GM19438 (cell line): ENCODE results near the gene SPDYE16.
"Not testable (repeated sequence)": the region's sequence is repeated elsewhere in the genome, so short reads cannot be mapped to it uniquely, and the experiment has no call there.

Source experiments
- ATAC-seq: cut with Tn5 transposase; IDR thresholded peaks from one replicate; pipeline ENCODE4 v1.9.1; 2021; ENCODE audit warnings: low read depth; ENCODE audit not compliant: unreplicated experiment

Gene SPDYE16

DNA sequence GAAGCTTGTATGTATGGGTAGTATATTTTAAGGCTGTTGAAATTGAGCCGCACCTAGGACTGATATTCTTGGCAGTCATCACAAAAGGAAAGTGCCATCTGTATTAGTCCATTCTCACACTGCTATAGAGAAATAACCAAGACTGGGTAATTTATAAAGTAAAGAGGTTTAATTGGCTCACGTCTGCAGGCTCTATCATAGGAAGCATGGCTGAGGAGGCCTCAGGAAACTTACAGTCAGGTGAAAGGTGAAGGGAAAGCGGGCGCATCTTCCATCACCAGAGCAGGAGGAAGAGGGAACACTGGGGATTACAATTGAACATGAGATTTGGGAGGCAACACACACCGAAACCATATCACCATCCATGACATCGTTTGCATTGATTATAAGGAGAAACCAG, 8.9 kb upstream of the SPDYE16 start:
- ATAC-seq = not testable (repeated sequence)

DNA sequence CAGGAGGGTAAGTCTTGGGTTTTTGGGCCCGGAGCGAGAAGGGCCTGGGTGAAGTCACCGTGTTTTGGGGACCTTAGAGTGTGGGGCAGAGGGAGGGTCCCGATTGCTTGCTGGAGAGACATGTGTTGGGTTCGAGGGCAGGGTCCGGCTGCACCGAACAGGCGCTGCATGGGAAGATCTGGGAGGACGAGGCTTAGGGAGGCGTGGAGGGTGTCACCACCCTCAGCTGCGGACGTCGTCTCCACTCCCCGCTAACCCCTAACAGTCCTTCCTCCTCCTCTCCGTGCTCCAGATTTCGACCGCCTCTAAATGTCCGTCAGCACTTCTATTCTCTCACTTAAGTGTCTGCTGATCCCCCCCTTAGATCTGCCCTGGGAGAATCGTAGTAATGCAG, 6.8 kb upstream of the SPDYE16 start:
- not testable (repeated sequence) for ATAC-seq

DNA sequence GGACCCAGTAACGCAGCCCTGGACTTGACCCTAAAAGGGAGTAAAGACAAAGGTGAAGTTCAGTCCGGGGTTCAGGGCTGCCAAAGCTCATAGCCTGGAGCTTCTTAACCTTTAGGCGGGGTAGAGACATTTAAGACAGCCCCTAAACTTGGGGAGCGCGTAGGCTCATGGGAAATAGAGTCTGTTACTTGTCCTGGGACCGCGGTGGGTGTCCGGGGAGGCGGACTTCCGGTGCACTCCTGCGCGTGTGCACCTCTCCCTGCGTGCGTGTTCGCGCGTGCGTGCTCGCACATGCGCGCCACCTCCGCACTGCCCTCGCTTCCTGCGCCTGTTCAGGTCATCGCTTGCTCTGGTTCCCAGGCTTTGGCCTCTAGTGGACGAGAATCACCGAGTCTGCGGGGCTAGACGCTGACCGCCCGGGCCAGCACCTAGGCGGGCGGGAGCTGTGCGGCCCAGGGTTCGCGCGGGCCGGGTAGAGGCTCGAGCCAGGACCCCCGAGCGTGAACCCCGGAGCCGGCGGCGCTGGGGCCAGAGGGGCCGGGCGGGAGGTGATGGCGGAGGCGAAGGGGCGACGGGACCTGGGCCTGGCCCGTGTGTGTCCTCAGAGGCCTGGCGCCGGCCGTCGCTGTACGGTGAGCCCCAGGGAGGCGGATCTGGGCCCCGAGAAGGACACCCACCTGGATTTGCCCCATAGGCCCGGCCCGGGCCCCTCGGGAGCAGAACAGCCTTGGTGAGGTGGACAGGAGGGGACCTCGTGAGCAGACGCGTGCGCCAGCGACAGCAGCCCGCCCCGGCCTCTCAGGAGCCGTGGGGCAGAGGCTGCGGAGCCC, 6.1 kb upstream of the SPDYE16 start:
- peak; percentile 99 for ATAC-seq

DNA sequence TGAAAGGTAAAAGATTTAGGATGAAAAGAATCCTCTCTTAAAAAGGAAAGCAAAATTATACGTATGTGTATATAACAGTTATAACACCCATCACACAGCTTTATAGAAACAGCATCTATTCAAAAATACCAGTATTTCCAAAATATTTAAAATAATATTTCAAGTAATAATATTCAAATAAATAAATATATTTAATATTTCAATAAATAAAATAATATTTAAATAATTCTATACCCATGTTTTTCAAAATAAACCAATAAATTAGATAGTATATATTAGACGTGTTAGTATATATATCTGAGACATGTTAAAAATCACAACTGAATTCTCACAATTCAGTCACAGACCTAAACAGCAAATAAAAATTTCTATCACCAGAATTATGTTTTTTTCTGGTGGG, 11.5 kb downstream of the SPDYE16 start:
- not testable (repeated sequence) for ATAC-seq

DNA sequence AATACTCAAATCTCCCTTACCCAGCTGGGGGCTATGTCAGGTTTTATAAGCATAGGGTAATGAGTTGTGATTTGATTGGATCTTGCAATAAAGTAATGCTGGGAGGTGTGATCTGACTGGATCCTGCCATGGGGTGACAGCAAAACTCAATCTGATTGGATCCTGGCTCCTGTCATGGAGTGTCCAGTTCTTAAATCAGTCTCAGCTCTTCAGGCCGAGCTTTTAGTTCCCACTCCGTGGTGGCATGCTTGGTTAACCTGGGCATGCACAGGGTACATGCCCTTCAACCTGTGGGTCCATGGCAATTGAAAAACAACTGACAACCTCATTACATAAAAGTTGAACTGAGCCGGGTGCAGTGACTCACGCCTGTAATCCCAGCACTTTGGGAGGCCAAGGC, 16.9 kb downstream of the SPDYE16 start:
- ATAC-seq = not testable (repeated sequence)

DNA sequence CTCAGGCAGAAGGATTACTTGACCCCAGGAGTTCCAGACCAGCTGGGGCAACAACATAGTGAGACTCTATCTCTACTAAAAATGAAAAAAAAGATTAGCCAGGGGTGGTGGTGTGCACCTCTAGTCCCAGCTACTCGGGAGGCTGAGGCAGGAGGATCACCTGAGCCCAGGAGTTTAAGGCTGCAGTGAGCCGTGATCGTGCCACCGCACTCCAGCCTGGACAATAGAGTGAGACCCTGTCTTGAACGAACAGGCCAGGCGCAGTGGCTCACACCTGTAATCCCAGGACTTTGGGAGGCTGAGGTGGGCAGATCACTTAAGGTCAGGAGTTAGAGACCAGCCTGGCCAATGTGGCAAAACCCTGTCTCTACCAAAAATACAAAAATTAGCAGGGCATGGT, 26.2 kb downstream of the SPDYE16 start:
- not testable (repeated sequence) for ATAC-seq

DNA sequence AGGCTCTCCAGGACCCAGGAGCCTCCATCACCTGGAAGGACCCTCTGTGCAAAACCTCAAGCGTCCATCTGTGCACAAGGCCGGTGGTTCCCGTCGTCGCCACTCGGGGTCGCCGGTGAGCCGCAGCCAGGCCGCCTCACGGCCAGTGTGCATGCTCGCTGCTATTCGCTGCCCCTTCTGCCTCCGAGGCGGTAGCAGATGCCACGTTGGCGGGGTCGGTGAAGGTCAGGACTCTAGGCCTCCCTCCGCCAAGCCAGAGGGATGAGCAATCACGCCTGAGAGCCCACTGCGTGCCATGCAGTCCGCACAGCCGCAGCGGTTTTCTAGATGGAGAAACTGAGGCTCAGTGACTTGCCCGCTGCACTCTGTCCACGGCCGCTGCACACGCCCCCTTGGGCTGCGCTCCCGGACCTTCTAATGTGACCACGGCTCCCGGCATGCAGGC, 27.1 kb downstream of the SPDYE16 start:
- ATAC-seq = no peak

DNA sequence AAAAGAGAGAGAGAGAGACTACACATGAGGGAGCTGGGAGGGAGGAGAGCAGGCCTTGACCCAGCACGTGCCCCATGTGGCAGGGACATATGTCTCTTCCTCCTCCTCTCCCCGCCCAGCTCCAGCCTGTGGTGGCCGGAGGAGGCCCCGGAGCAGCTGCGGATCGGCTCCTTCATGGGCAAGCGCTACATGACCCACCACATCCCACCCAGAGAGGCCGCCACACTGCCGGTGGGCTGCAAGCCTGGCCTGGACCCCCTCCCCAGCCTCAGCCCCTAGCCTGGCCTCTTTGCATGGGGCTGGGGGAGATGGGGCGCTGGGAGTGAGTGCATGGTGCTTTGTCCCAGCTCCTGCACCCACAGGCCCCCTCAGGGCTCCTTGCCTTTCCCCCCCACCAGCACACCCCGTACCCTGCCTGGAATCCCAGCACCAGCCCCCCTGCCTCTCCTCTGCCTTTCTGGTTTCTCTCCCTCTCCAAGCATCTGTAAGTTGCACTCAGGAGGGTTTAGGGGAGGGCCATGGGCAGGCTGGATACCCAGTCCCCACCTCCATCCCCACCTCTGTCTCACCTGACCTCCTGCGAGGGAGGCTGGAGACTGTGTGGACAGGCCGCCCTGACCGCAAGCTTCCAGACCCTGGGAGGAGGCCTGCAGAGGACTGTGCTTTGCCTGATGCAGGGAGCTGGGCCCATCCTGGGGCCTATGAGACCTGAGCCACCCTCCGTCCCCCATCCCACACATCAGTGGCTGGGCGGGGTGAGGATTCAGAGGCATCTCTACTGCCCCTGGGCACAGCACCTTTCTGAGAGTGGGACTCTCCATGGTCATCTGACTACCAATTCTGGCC, 27.9 kb downstream of the SPDYE16 start:
- ATAC-seq = no peak

DNA sequence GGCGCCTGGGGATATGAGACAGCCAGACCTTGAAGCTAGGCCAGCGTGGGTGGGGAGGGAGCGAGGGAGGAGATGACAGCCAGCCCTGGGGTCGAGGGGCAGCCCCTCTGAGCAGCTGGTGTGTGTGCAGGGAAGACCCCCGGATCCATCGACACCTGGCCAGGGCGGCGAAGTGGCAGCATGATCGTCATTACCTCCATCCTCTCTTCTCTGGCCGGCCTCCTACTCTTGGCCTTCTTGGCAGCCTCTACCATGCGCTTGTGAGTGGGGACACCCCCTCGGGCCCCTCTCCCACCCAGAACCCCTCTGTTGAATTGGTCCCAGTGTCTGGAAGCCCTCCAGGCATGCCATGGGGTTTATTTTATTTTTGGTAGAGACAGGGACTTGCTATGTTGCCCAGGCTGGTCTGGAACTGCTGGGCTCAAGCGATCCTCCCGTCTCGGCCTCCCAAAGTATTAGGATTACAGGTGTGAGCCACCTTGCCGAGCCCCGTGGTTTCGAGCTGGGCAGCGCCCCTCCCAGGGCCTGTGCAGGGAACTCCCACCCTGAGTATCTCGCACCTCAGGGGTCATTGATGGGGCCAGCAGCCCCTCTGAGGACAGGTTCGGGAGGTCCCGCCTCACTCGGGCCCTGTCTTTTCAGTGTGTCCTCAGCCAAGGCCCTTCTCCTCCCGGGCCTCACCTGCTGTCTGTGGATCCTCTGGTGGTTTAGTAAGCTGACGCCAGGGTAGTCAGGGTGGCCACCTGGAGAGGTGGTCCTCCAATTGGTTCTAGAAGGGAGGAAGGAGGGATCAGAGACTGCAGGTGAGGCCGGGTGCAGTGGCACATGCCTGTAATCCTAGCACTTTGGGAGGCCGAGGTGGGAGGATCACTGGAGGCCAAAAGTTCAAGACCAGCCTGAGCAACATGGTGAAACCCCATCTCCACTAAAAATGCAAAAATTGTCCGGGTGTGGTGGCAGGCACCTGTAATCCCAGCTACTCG, 29.0 kb downstream of the SPDYE16 start:
- ATAC-seq = no peak

DNA sequence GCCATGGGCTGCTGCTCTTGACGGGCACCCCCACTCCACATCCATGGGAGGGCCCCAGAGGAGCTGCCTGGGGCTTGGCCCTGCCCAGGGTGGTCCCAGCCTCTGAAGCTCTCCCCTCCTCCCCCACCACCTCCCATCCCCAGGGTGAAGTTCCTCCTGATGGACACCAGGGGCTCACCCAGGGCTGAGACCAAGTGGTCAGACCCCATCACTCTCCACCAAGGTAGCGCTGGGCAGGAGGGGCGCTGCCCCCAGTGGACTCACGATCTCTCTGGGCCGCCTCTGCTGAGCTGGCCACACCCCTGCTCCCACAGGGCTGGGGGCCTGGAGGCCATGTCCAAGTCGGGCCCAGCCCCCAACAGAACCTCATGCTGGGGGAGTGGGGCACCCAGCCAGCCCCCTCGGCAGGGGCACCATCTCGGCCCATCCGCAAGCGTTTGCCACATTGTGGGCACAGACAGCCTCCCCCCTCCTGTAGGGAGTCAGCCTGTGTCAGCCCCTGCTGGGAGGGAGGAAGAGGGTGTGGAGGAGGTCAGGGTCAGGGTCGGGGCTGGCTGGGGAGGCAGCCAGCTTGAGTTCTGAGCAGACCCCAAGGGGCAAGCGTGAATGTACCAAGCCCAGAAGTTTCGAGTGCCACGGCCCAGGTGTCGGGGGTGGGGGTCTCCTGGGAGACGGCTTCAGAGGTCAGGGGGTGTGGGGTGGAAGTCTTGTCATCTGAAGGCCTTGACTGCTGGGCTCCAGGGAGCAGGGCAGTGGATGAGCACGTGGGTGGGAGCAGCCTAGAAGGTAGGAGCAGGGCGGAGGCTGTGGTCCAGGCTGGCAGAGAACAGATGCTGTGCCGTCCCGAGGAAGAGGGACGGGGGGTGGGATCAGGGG, 29.9 kb downstream of the SPDYE16 start:
- no peak for ATAC-seq

DNA sequence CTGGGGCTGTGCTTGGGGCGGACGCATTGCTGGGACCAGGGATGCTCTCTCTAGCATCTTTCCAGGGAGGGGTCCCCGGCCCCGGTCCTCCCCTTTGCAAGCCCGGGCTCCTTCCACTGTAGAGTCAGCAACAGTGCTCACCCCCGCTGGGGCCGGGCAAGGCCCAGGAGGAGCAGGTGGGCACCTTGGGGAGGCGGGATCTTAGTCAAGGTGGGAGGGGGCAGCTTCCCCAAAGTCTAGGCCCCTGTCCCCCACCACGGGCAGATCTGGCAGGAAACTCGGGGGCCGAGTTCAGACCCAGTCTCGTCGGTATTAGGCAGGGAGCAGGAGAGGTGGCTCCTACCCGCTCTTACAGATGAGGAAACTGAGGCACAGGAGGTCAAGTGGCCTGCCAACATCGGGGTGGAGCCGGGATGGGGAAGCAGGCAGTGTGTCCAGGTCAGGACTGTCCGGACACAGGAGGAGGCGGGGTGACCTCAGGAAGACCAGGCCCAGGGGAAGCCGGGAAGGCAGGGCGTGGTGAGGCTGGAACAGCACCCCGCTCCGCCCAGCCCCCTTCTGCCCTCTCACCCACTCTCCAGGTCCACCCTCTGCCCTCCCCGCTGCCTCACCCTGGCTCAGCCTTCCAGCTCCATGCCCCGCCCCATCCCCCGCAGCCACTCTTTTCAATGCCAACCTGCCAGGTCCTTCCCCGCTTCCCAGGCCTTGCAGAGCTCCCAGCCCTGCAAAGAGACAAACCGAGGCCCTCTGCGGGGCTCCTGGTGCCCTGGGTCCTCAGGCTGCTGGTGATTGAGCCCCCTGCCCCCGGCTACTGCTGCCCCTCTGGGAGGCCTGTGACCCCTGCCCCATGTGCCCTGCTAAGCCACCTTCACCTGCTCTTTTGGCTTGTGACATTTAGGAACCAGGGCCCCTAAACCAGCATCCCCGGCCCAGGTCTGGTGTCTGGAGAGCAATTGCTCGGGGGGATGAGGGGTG, 30.9 kb downstream of the SPDYE16 start:
- not testable (repeated sequence) for ATAC-seq

DNA sequence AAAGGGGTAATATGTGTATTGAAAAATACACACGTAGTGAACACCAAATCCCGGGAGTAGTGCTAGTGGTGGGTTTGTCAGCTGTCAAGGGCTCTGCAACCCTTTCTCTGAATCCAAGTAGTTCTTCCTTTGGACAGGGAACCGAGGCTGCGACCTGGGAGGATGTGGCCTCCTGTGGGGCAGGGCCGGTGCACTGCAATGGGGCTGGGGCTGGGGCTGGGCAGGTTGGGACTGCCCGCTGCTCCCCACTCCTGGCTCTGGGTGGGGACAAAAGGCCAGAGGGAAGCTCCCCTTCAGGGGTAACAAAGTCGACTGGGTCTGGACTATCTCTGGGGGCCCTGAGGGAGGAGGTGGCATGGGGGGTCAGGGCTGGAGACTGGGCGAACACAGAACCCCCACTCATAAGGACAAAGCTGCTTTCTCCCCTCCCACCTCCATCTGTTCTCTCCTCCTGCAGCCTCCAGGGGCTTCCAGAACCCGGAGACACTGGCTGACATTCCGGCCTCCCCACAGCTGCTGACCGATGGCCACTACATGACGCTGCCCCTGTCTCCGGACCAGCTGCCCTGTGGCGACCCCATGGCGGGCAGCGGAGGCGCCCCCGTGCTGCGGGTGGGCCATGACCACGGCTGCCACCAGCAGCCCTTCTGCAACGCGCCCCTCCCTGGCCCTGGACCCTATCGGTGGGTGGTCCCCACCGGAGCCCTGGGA, 31.7 kb downstream of the SPDYE16 start:
- not testable (repeated sequence) for ATAC-seq

DNA sequence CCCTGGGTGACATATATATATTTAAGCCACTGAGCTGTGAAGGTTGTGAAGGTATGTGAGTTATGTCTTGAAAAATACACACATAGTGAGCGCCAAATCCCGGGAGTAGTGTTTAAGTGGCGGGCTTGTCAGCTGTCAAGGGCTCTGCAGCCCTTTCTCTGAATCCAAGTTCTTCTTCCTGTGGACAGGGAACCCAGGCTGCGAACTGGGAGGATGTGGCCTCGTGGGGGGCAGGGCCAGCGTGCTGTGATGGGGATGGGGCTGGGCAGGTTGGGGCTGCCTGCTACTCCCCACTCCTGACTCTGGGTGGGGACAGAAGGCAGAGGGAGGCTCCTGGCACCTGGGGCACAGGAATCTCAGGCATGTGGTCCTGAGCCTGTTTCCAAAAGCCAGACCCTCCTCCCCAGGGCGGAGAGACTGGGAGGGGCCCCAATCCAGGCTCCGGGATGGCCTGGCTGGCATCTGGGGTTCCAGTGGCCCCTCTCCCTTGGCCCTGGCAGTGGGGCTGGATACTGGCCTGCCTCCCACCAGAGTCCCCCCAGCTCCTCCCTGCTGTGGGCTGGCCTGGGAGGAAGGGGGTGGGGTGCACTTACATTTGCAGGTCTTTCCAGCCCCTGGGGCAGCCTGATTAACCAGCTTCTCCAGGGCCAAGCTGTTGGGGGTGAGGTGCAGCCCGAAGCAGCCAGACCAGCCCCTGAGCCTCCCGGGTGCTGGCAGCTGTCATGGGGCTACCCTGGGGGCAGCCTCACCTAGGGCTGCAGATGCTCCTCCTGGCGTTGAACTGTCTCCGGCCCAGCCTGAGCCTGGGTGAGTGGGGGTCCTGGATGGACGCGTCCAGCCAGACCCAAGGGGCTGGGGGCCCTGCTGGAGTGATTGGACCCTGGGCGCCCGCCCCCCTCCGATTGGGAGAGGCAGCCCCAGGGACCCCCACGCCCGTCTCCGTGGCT, 32.9 kb downstream of the SPDYE16 start, which contains the start of gene UPK3B:
Gene UPK3B, plus strand, starts transcription at position 622 of the 947 bp plus-strand sequence. Its CDS starts 101 bp downstream, at position 723.
- no peak for ATAC-seq

DNA sequence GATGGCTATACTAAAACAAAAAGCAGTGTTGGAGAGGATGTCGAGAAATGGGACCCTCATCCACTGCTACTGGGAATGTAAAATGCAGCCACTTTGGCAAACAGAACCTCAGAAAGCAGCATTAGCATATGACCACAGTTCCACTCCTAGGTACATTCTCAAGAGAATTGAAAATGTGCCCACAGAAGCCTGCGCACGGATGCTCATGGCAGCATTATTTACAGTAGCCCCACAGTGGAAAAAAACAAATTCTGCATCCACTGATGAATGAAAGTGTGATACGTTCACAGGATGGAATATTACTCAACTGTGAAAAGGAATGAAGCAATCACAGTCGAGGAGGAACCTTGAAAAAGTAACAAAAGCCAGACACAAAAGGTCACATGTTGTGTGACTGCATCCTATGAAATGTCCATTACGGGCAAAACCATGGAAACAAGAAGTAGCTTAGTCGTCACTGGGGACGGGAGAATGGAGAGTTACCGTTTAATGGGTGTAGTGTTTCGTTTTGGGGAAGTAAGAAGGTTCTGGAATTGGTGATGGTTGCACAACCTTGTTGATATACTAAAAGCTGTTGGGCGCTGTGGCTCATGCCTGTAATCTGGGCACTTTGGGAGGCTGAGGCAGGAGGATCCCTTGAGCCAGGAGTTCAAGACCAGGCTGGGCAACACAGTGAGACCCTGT, 35.2 kb downstream of the SPDYE16 start:
- ATAC-seq = no peak

DNA sequence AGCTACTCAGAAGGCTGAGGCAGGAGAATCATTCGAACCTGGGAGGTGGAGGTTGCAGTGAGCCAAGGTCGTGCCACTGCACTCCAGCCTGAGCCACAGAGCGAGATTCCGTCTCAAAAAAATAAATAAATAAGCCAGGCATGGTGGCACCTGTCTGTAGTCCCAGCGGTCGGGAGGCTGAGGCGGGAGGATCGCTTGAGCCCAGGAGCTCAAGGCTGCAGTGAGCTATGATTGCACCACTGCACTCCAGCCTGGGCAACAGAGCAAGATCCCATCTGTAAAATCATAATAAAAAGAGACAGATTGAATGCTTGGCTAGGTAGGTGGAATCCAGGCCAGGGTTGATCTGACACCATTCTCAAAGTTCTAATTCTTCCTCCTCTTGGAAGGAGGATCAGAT, 36.5 kb downstream of the SPDYE16 start:
- not testable (repeated sequence) for ATAC-seq

DNA sequence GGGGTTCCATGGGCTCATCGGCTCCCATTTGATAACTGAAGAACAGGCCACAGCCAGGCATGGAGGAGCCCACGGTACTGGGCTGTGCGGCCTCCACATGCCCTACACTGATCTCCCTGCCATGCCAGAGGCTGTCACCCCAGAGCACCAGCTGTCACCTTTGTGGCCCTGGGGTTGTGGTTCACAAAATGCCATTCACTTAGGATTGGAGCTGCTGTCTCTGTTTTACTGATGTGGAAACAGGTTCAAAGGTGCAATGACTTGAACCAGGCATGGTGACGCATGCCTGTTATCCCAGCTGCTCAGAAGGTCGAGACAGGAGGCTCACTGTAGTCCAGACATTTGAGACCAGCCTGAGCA, 37.0 kb downstream of the SPDYE16 start:
- no peak for ATAC-seq
